GM23248 (cell line): Measurements from ENCODE around the gene KIR2DL1.
"Not testable (repeated sequence)": the region's sequence is repeated elsewhere in the genome, so short reads cannot be mapped to it uniquely, and the experiment has no call there.

Experiments used
- EZH2 ChIP-seq: fragments of 200-600 bp; sonication (generic); IDR thresholded peaks from 2 replicates; pipeline ENCODE4 v1.6.1; 2018; ENCODE audit warnings: antibody characterized with exemption, mild to moderate bottlenecking; ENCODE audit not compliant: insufficient read depth, poor library complexity, severe bottlenecking
- EZH2phosphoT487 ChIP-seq: fragments of 200-600 bp; sonication (generic); IDR thresholded peaks from 2 replicates; pipeline ENCODE4 v1.6.1; 2018; ENCODE audit warnings: antibody characterized with exemption, moderate library complexity, mild to moderate bottlenecking, low read depth; ENCODE audit not compliant: insufficient read depth

GRCh38 chr19:54782916-54783315 is 13.3 kb downstream of the KIR2DL1 start:
- not testable (repeated sequence) for TF ChIP-seq EZH2, EZH2phosphoT487
